ENCODE results near the gene ODAD2.
"Not testable (repeated sequence)": the region's sequence is repeated elsewhere in the genome, so short reads cannot be mapped to it uniquely, and the experiment has no call there.

The ODAD2 gene

GRCh38 chr10:27998954-27999275 lies at the start of gene ODAD2:
ODAD2 (minus strand) TSS chr10:27999079; CDS start chr10:27995142, 3,937 bp downstream.
- DNase-seq: no peak

GRCh38 chr10:28047061-28047460 lies 48.2 kb upstream of the ODAD2 start:
- DNase-seq: no peak

GRCh38 chr10:28046579-28046978 lies 47.7 kb upstream of the ODAD2 start:
- no peak for DNase-seq

- DNase-seq: no peak
These were observed 45.1 kb upstream of the ODAD2 start for GRCh38 chr10:28043941-28044340.

- no peak for DNase-seq
These were observed 37.7 kb upstream of the ODAD2 start for GRCh38 chr10:28036587-28036986.

- no peak for DNase-seq
These were observed 22.4 kb upstream of the ODAD2 start for GRCh38 chr10:28020993-28021982.

GRCh38 chr10:28020080-28020860 lies 21.4 kb upstream of the ODAD2 start:
- no peak for DNase-seq

- DNase-seq: no peak
These were observed 15.8 kb upstream of the ODAD2 start for GRCh38 chr10:28014651-28015050.

GRCh38 chr10:28012990-28013515 lies 14.2 kb upstream of the ODAD2 start:
- DNase-seq: no peak

GRCh38 chr10:28010821-28011220 lies 11.9 kb upstream of the ODAD2 start:
- no peak for DNase-seq

- DNase-seq: no peak
These were observed 9.2 kb upstream of the ODAD2 start for GRCh38 chr10:28008054-28008453.

GRCh38 chr10:28001353-28001752 lies 2.5 kb upstream of the ODAD2 start:
- DNase-seq: no peak

- DNase-seq: peak; percentile 31
These were observed 513 bp downstream of the ODAD2 start for GRCh38 chr10:27998178-27998953.

GRCh38 chr10:27997865-27998177 lies 1.1 kb downstream of the ODAD2 start:
- DNase-seq: no peak

GRCh38 chr10:27995311-27995710 lies 3.6 kb downstream of the ODAD2 start:
- no peak for DNase-seq

- not testable (repeated sequence) for DNase-seq
These were observed 9.5 kb downstream of the ODAD2 start for GRCh38 chr10:27989357-27989756.

- DNase-seq: no peak
These were observed 12.1 kb downstream of the ODAD2 start for GRCh38 chr10:27986821-27987220.

- DNase-seq: no peak
These were observed 15.9 kb downstream of the ODAD2 start for GRCh38 chr10:27982875-27983543.

- no peak for DNase-seq
These were observed 17.1 kb downstream of the ODAD2 start for GRCh38 chr10:27981744-27982143.

GRCh38 chr10:27970795-27971194 lies 28.1 kb downstream of the ODAD2 start:
- not testable (repeated sequence) for DNase-seq

GRCh38 chr10:27969931-27970330 lies 28.9 kb downstream of the ODAD2 start:
- DNase-seq: not testable (repeated sequence)

- DNase-seq: no peak
These were observed 39.7 kb downstream of the ODAD2 start for GRCh38 chr10:27959093-27959715.

Data from NCI-H345 (cell line).